HG02852 (cell line): ENCODE measurements around the gene MEX3B.
"Not testable (repeated sequence)": the region's sequence is repeated elsewhere in the genome, so short reads cannot be mapped to it uniquely, and the experiment has no call there.

Experiments used
- ATAC-seq: cut with Tn5 transposase; IDR thresholded peaks from one replicate; pipeline ENCODE4 v1.9.1; 2021; ENCODE audit warnings: mild to moderate bottlenecking, moderate library complexity; ENCODE audit not compliant: unreplicated experiment

Gene MEX3B

GRCh38 chr15:82014989-82015388 lies 30.8 kb downstream of the MEX3B start:
- no peak for ATAC-seq

- no peak for ATAC-seq
Measured at GRCh38 chr15:82012908-82013307, 32.9 kb downstream of the MEX3B start.

- ATAC-seq = no peak
Measured at GRCh38 chr15:82005239-82005638, 40.6 kb downstream of the MEX3B start.

GRCh38 chr15:82003916-82004315 lies 41.9 kb downstream of the MEX3B start:
- ATAC-seq = no peak

GRCh38 chr15:81995081-81995480 lies 50.7 kb downstream of the MEX3B start:
- not testable (repeated sequence) for ATAC-seq

GRCh38 chr15:81992523-81992922 lies 53.3 kb downstream of the MEX3B start:
- ATAC-seq = no peak
